Measurements from ENCODE around the gene LTA4H.

Gene LTA4H

DNA sequence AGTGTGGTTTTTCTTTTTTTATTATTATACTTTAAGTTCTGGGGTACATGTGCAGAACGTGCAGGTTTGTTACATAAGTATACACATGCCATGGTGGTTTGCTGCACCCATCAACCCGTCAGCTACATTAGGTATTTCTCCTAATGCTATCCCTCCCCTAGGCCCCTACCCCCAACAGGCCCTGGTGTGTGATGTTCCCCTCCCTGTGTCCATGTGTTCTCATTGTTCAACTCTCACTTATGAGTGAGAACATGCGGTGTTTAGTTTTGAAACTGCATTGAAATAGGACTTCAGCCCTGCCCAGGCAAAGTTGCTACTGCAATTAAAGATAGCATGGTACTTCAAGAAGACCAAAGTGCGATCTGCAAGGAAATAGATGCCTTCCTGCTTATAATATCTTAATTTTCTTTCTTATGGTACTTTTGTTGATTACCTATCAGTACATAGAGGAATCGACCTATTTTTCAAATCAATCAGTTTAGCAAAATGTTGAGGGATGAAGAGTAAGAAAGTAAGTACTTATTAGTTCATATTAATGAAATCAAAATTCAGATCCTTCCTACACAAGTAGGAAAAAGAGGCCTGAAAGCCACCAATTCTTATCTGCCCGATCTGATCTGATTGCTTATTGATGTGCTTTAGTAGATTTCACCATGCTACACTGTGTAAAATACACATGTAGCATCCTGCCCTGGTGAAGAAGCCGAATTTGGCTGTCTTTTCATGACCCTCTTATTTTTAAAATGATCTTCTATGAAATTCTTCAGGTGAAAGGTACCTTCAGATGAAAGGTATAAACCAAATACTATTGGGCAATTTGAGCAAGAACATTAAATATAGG is 1.6 kb downstream of the LTA4H start:
- no peak for DNase-seq

GRCh38 chr12:96029826-96030225 is 5.6 kb downstream of the LTA4H start:
- no peak for DNase-seq

GRCh38 chr12:96028538-96028937 is 6.8 kb downstream of the LTA4H start:
- no peak for DNase-seq

DNA sequence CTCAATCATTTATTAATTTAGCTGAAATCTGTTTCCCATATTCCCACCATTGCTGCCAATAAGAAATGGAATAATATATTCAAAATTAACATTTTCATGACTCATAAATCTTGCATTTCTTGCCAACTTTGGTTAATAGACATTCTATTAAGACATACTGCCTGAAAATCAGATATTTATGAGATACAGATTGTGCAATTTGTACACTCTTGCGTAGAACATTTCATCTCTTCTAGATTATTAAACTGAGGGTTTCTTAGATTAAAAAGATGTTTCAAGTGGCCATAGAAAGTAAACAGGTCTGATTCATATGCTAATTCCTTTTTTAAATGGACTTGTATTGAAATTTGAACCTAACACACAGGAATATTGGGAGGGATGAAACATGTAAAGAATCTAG is 9.1 kb downstream of the LTA4H start:
- no peak for DNase-seq

DNA sequence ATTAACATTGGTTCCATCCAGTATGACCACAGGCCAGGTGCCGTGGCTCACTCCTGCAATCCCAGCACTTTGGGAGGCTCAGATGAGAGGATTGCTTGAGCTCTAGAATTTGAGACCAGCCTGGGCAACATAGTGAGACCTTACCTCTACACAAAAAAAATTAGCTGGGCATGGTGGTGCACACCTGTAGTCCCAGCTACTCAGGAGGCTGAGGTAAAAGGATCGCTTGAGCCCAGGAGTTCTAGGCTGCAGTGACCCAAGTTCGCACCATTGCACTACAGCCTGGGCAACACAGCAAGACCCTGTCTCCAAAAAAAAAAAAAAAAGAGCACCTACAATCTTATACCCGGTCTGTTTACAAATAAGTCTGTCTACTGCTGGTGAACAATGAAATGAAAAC is 9.9 kb downstream of the LTA4H start:
- no peak for DNase-seq

DNA sequence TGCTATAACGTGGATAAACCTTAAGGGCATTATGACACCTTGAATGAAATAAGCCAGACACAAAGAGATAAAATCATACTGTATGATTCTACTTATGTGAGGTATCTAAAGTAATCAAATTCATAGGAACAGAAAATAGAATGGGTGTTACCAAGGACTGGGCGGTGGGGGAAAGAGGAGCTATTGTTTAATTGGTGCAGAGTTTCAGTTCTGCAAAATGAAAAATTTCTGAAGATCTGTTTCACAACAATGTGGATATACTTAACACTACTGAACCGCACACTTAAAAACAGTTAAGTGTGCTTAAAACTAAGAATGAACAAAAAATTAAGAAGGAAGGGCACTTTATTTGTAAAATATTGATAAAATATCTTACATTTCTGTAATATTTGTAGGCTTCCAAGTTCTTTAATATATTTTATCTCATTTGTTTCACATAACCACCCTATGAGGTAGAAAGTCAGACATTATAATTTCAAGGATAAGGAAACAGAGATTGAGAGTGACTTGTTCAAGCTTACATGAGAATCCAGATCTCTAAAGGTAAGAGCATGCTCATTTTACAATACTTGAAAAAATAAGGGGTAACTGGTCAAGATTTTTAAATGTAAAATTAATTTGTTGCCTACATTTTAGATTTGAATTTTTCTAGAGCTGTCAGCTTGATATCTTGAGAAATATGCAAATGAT is 14.9 kb downstream of the LTA4H start:
- DNase-seq: no peak

GRCh38 chr12:96015672-96016071 is 19.7 kb downstream of the LTA4H start:
- DNase-seq: no peak

GRCh38 chr12:96014943-96015599 is 20.3 kb downstream of the LTA4H start:
- DNase-seq: no peak

DNA sequence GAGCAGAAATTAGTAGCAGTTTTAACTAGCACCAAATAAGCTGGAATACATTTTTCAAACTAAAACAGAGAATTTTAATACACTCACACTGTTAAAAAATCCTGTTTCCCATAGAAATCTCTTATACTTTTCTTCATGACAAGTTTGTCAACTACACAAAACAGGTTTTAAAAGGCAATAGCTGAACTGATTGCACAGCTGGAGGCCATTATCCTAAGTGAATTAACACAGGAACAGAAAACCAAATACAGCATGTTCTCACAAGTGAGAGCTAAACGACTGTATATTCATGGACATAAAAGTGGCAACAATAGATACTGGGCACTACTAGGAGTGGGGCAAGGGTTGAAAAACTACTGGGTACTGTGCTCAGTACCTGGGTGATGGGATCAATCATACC is 27.7 kb downstream of the LTA4H start:
- no peak for DNase-seq

DNA sequence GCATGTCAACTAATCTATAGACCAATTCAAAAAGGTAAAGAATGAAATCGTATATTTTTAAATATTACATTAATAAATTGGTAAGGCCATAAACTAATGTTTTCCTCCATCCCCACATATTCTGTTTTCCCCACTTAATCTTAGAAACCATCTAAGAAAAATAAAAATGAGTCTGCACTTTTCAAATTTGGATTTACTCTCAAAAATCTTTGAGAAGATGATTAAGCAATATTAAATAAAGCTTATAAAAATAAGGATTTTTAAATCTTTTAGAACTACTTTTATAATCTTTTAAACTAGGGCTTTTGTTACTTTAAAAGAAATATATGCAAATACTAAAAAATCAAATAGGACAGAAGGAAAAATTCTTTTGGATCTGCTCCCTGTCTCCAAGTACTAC is 28.7 kb downstream of the LTA4H start:
- DNase-seq: no peak

- no peak for DNase-seq
These were observed 34.5 kb downstream of the LTA4H start for GRCh38 chr12:96000858-96001257.

GRCh38 chr12:95999484-95999883 is 35.9 kb downstream of the LTA4H start:
- DNase-seq: no peak

GRCh38 chr12:95998611-95999286 is 36.6 kb downstream of the LTA4H start:
- peak; percentile 46 for DNase-seq

- no peak for DNase-seq
These were observed 37.4 kb downstream of the LTA4H start for GRCh38 chr12:95997911-95998510.

- no peak for DNase-seq
These were observed 38.1 kb downstream of the LTA4H start for GRCh38 chr12:95997276-95997675.

DNA sequence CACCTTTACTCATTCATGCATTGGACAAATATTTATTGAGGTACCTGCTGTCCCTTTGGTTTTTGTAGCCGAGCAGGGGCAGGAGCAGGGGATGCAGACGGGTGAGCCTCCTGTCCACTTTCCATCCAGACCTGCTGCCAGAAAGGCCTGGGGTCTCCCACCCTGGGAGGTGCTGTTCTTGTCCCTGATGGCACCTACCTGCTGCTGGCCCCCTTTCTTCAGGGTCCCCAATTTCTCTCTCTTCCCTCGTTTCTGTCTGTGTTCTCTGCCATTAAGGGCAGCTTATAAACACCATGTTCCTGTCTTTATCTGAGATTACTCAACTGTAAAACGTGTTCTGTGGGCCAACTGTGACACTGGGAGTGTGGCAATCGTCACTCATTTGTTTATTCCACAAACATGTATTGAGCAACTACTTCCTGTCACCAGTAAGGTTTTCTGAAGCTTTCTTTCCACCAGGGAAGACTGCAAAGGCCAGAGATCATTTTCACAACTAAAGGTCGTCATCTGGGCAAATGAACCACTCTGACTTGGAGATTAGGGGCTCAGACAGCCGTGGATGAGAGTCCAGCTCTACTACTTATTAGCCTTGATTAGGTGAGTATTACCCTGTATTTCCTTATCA is 39.2 kb downstream of the LTA4H start, which contains the start of gene HAL:
TSS of gene HAL (minus strand) at position 311 of the 625 bp plus-strand sequence. CDS start 434 bp downstream, outside the sequence.
- DNase-seq: no peak

- DNase-seq: no peak
These were observed 40.0 kb downstream of the LTA4H start for GRCh38 chr12:95995238-95996031.

DNA sequence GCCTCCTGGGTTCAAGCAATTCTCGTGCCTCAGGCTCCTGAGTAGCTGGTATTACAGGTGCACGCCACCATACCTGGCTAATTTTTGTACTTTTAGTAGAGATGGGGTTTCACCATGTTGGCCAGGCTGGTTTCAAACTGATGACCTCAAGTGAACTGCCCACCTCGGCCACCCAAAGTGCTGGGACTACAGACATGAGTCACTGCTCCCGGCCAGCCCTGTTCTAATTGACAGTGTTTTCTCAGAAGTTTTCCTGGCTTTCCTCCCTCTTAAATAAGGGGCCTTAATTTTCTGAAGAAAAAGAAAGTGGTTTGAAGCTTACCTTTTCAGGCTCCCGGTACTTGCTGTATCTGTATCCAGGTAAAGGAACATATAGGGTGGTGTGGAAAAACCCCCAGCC is 40.9 kb downstream of the LTA4H start:
- no peak for DNase-seq

- no peak for DNase-seq
These were observed 41.5 kb downstream of the LTA4H start for GRCh38 chr12:95993907-95994306.

GRCh38 chr12:95990136-95990535 is 45.3 kb downstream of the LTA4H start:
- no peak for DNase-seq

DNA sequence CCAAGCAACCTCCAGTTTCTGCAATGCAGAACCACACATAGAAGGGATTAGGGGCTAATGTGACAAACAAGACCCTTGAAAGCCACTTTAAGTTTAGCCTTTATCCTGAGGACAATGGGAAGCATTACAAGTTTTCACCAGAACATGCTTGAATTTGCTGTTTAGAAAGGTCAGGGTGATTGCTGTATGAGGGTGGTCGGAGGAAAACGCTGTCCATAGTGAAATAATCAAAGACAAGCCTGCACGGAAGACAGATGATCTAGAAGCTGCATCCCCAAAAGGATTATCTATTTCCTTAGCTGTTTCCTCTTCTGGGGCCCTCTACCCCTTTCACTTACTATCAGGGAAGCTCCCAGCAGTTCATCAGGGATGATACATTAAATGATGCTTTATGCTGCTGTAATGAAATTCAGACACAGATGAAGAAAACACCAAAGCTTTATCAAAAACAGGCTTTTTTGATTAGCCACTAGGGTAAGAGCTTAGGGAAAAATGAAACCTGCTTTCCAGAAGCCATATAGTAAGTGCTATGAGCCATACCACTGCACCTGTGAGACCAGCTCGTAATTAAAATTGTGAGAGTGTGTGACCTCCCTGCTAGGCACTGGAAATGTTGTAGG is 45.8 kb downstream of the LTA4H start:
- DNase-seq: no peak

Measured in stimulated activated CD4-positive, alpha-beta T cell treated with anti-CD3 and anti-CD28 coated beads, Interleukin-4, amount 100 ng/mL, for 24 hours (primary cell).